GM18519 (cell line): ENCODE results near the gene CCDC34.

Experiments used
- ATAC-seq: cut with Tn5 transposase; IDR thresholded peaks from one replicate; pipeline ENCODE4 v1.9.1; 2021; ENCODE audit warnings: mild to moderate bottlenecking, moderate library complexity; ENCODE audit not compliant: unreplicated experiment, low FRiP score

The CCDC34 gene, protein sequence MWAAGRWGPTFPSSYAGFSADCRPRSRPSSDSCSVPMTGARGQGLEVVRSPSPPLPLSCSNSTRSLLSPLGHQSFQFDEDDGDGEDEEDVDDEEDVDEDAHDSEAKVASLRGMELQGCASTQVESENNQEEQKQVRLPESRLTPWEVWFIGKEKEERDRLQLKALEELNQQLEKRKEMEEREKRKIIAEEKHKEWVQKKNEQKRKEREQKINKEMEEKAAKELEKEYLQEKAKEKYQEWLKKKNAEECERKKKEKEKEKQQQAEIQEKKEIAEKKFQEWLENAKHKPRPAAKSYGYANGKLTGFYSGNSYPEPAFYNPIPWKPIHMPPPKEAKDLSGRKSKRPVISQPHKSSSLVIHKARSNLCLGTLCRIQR

DNA sequence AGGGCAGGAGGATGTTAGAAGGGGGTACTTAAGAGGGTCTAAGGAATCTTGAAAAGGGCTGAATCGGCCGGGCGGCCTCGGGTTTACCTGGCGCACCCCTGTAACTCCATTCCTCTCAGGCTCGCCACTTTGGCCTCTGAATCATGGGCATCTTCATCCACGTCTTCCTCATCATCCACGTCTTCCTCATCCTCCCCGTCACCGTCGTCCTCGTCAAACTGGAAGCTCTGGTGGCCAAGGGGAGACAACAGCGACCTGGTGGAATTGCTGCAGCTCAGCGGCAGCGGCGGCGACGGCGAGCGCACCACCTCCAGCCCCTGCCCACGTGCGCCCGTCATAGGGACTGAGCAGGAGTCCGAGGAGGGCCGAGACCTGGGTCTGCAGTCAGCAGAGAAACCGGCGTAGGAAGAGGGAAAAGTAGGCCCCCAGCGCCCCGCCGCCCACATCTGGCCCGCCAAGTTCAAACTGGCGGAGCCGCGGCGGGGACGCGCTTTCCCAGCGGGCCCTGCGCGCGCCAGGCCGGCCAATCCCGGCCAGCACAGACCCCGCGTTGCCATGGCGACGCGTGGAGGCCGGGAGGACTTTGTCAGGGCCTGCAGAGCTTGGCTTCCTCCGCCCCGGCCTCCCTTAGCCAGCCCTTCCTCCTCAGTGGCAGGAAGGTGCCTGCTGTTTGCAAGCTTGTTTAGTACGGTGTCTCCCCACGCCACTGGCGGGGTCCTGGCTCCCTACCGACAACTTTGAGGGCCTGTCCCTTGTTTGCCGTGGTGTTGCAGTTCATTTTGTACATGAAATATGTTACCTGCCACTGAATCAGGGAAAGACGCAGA lies at the start of gene CCDC34:
CCDC34 (minus strand) TSS at position 467 of the 827 bp plus-strand sequence; CDS start at position 446, 21 bp downstream.
- peak; percentile 99 for ATAC-seq

DNA sequence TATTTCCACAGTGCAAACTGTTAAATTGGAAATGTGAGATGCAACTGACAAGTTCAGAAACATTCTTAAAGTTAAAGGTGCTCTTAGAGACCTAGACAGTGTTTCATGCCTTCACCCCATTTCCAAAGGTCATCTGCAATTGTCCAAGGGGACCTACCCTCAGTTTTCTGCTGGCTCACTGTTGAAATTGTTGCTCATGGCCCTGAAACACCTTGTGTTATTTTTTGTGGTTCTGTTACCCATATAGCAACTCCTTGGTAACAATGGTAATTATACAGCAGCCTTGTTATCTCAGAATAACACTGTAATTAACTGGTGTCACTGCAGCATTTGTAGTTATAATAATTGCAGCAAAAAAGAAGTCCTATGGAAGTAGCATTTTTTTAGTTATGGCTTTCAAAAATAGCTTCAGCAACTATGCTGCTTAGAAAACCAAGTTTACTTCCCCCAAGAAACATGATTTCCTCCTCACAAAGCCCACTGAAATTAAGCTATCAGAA lies 49.2 kb upstream of the CCDC34 start:
- ATAC-seq = no peak

DNA sequence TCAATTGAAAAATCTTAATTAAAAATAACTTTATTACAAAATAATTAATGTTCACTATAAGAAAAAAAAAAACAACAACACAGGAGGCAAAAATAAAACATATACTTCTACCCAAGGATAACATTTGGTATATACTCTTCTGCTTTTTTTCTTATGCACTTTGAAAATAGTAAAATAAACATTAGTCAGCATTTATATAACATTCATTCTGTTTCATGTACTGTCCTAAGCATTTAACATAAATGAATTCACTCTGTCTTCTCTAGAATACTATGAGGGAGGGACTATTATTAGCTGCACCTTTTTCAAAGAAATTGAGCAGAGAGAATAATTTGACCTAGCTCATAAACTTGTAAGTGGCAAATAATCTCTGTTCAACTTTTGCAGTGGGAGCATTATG lies 48.3 kb upstream of the CCDC34 start:
- no peak for ATAC-seq

DNA sequence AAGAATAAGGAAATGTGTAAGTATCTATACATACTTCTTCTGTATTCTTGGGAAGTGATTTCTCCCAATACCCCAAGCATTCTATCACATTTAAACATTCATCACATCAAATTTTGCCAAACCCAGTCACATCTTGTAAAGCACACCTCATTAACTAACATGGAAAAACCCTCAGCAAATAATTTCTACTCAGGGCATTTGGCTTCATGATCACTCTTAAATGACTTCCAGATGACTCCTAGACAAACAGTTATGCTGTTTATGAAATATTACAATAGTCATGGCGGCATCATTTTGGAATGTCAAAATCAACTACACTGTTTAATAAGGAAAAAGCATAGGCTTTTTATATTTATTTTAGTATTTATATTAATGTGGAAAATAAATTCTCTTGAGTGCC lies 47.3 kb upstream of the CCDC34 start:
- ATAC-seq = no peak

DNA sequence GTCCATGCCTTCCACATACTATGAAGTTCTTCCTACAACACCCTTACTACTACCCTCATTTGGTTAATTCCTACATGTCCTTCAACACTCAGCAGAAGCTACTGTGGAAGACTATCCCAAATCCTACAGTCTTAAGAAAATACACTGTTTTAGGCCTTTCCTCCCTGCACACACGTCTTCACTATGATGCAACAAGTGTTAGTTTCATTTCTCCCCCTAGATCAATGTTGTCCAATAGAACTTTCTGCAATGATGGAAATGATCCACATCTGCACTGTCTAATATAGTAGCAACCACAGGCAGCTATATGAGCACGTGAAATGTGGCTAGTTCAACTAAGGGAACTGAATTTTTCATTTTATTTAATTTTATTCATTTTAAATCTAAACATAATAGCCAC lies 46.7 kb upstream of the CCDC34 start:
- ATAC-seq = no peak

DNA sequence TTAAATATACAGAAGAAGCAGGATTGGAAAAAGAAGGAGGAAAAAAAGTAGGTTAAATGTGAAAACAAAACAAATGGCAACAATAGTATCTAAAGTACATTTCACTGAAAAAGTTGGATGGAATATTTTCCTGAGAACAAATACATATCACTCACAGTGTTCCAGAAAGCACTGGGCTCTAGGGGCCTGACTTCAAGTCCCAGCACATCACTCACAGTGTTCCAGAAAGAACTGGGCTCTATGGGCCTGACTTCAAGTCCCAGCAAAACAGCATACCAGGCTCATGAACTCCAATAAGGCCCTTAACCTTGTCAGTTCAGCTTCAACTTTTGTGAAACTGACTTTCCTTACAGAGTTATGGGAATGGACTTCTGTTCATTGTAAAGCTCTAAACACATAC lies 46.0 kb upstream of the CCDC34 start:
- no peak for ATAC-seq

DNA sequence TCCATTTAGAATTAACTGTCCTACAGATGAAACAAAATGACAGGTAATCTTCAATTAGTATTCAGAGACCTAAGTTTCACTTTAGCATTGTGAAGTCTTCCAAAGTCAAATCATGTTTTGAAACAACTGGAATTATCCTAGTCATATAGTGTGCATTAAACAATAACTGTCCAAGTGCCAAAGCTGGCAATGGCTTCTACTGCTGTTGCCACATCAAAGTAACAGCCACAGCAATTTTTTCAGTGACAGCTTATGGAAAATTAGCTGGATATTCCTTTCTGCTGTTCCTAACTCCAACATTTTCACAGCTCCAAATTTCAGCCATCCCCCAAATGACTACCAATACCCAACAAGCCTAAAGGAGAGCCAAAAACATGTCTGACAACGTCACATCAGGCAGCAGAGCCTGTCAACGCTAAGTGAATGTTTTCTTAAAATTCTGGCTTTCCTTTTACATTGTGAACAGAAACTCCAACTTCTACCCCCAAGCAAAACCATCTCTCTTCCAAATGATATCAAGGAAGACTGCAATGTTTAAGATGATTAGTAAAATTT lies 45.3 kb upstream of the CCDC34 start:
- ATAC-seq = no peak

DNA sequence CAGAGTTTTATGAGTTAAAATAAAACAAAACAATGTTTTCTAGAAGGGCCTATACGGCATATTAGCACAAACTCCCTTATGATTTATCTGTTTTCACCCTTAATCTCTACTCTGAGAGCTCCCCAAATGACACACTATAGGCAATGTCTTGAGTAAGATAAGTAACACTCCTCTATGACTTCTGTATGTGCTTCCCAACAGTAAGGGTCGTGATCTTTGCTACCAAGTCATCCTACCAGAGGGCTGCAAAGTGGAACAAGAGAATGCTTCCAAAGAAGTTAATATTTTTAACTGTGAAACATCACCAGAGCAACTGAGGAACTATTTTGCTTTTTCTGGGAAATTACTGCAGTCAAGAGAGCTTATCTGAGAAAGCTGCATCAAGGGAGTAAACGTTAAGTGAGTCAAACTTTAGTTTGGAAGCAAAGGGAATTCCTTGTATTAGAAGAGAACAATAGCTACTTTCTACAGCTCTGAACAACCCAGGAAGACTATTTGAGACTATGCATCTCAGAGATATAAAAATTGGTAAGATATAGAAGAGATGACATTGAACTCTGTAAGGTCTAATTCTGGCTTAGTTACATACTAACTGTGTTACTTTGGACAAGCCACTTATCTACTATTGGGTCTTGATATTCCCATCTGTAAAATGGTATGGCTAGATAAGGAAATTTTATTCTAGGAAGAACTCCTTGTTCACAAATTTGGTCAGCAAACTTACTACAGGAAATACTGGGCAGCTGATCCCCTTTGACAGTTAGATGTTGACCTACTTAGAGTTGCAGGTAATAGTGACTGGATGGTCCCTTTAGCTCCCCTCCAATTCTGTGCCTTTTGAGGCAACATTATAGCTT lies 43.7 kb upstream of the CCDC34 start:
- no peak for ATAC-seq

DNA sequence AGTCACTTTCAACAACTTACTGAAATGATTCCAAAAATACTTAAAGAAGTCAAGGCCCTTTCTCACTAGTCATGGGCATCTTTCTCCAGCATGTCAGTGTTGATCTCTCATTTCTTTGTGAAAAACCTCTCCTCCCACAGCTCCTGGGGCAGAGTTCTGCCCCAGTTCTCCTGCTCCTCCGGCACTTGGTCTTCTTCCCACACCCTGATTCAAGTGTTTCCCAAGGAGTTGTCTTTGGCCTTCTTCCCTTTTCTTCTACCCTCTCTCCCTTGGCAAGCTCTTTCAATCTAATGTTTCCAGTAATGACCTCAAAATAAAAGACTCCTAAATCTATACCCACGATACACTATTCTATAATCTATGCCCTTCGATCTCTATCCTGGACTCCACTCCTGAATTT lies 42.1 kb upstream of the CCDC34 start:
- ATAC-seq = no peak

DNA sequence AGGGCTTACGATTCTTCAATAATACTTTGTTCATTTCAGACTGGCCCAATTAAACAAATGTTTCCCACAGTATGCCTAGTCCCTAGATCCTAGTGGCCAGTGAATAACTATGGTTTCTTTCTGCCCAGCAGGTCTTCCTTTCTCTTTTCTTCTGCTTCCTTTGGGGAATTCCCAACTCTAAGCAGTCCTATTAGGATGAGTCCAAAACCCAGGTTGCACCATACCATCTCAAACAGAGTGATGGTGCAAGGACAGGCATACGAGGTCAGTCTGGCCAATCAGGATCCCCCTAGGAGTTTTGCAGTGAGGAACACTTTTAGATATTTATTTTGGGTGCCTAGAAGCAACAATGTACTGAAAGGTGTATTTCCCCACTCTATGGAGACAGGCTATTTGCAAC lies 41.4 kb upstream of the CCDC34 start:
- no peak for ATAC-seq

DNA sequence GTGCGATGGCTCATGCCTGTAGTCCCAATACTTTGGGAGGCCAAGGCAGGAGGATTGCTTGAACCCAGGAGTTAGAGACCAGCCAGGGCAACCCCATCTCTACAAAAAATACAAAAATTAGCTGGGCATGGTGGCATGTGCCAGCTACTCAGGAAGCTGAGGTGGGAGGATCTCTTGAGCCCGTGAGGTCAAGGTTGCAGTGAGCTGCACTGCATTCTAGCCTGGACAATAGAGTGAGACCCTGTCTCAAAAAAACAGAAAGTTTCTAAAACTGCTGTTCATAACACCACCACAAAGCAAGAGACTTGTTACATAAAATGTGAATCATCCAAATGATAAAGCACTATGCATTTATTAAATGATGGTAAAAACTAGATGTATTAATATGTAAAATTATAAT lies 40.2 kb upstream of the CCDC34 start:
- ATAC-seq = no peak

DNA sequence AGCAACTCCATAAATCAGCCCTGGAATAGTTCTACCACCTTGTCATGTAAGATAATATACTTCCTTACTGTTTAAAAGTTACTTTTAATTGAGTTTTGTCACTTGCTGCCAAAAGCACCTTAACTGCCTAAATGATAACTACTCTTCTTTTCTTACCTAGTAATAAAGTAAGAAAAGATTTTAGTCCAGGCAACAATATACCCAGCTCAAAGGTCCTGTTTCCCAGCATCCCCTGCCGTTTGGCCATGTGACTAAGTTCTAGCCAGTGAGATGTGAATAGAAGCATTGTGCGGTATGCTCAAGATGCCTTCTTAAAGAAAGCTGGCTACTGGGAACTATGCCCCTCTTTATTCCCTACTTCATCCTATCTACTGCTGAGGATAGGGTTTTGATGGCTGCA lies 39.4 kb upstream of the CCDC34 start:
- no peak for ATAC-seq

DNA sequence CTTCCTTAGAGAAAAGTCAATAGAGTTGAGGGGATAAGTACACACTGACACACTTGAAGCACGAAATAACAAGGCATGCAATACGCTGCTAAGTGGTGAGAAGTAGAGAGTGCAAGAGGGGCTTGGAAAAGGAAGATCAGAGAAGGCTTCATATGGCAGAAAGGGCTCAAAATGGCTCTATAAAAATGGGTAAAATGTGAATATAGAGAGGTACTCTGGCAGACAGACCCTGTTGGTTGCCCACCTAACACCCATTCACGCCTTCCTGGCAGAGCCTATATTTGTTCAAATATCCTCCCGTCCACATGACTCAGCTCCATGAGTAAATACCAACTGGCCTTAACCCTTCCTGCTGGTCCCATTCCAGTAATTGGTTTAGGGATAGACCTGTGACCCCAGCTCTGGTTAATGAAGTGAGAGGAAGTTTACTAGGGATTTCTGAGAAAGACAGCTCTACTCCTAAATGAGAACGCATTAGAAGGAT lies 38.9 kb upstream of the CCDC34 start:
- ATAC-seq = no peak

DNA sequence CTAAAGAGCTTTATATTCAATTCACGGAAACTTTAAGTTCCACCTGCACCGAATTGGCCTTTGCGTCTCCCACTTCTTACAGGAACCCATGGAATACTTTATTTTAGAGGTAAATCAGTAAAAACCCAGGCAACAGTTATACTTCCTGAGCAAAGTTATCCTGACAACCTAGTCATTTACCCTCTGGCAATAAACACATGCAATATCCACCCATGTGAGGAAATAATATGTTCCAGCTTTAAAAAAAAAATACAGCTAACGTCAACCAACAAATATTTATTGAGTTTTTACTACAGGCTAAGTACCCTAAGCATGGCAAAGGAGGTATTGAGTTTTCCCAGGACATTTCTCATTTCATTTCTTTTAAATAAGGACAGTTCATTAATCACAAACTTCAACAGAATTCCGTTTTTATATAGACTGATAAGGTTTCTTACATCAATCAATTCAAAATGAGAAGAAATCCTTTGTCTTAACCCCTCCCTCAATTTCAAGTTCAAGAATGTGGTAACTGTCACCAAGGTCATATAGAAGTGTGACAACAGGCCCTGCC lies 38.3 kb upstream of the CCDC34 start:
- no peak for ATAC-seq

DNA sequence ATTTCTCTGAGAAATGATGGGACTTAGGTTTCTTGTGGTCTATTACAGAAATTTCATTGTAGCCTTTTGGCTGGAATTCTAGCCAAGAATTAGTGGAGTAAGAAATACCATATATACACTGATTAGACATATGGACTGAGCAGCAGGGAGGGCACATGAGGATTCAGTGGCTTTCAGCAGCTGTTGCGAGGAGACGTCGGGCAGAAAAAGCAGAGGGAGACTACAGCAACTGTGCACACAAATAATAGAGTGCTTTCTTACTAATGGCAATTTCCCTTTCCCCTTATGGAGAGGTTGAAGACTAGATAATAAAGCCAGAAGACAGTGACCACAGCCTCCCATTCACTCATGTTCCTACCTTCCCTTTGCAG lies 35.4 kb upstream of the CCDC34 start:
- no peak for ATAC-seq

DNA sequence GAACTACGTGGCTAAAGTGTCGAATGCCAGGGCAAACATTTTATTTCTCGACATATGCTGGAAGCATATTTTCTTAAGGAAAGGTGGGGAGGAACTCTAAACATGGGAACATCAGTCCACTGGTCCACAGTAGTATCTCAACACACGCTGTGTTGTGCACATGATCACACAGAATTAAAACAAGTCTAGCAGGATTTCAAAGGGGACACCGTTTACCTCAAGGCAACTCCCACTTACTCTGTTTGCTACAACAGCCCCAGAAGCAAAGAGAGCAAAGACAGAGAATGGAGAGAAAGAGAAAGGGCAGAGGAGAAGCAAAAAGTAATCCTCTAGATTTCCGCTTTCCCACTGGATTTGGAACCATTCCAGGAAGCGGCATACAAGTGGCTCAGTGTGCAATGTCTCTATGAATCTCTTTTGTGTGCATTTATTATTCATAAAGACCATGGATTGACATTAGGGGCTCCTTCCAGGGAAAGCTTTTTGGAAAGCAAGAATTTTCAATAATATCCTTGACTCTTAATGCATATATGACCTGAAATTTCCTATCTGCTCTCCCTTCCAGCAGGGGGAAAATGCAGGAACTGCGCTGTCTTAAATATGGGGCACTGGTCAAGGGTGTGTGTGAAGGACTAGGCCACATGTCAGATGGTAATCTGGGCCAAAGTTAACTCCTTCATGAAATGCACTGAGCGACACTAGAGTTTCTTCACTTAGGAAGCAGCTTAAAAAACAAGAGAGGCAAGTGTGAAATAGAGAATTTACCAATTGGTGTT lies 34.8 kb upstream of the CCDC34 start:
- ATAC-seq = no peak

DNA sequence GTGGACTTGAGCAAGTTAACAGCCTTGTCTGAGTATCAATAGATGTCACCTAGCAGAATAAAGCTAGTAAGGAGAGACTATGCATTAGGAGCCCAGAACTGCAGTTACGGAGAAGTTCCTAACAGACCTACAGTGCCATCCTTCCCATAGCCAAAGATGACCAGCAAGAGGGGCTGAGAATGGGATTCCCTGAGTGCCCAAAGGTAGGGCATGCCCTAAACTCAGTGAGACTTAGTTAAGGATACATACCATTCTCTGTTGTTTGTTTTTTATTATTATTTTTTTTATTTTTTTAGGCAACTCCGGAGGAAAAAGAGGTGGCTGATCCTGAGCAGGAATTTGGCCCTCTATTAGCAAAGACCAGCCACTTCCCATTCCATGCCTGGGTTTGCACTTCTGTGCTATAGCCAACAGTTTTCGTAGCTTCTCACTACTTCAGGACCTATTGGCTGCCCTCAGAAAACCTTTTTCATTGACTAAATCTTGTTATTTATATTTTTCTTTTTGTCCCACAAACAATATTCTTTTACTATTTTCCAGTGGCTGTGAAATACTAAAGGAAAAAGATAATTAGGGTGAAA lies 33.3 kb upstream of the CCDC34 start:
- ATAC-seq = no peak

DNA sequence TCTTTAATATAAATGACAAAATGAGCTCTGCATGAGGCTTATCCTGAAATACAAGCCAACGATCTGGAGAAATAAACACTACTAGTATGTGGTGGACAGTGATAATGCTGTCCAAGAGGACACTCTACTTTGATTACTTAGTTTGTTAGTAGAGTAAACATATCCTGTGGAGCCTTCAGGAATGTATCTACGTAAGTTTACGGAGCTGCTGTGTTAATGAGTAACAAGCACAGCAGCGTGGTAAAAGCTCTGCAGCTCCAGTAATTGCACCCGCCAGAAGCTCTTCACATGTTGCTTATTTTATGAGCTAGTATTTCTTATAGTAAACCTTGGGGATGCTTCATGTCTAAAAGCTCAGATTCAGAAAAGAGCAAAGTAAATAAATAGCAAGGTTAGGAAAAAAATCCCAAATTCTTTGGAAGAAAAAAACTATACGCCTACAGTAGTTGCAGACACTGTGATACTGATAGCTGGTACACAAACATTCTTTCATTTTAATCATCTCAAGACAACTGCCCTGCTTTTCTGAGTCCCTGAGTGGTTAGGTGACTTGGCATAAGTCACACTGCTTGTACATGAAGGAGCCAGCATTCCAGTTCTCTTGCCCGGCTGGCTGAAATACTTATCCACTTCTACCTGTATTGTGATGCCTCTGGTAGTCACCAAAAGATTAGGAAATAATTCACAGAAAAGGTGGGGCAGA lies 32.7 kb upstream of the CCDC34 start:
- no peak for ATAC-seq
